SU-DHL-6 (cell line): Measurements from ENCODE around the gene NHS.

ENCODE experiments used
- H2AFZ ChIP-seq: fragments of 200-600 bp; sonication (generic); 2 replicates; pipeline ENCODE4 v1.6.1; 2014; ENCODE audit warnings: low read depth, mild to moderate bottlenecking, moderate library complexity, mixed read lengths, antibody characterized with exemption, low read length; ENCODE audit not compliant: severe bottlenecking
- H3F3A ChIP-seq: fragments of 200-600 bp; shearing (Covaris generic); 2 replicates; pipeline ENCODE4 v1.6.0; 2016; ENCODE audit warnings: antibody characterized with exemption, mild to moderate bottlenecking; ENCODE audit not compliant: insufficient read depth
- H3K27ac ChIP-seq: fragments of 200-600 bp; sonication (generic); 2 replicates; pipeline ENCODE4 v1.5.1; 2016; ENCODE audit warnings: low read depth, mild to moderate bottlenecking, low read length, moderate library complexity, mixed read lengths
- H3K27me3 ChIP-seq: fragments of 200-600 bp; sonication (generic), shearing (Covaris generic); 2 replicates; pipeline ENCODE4 v1.6.0; 2014; ENCODE audit warnings: mild to moderate bottlenecking, low read length
- H3K36me3 ChIP-seq: fragments of 200-600 bp; sonication (generic); 2 replicates; pipeline ENCODE4 v1.6.1; 2014; ENCODE audit warnings: mild to moderate bottlenecking, low read length, mixed read lengths
- H3K4me2 ChIP-seq: fragments of 300-600, 200-600 bp; shearing (Covaris generic), sonication (generic); 2 replicates; pipeline ENCODE4 v1.6.0; 2014; ENCODE audit warnings: low read length, low read depth, mild to moderate bottlenecking; ENCODE audit not compliant: poor library complexity, severe bottlenecking
- H3K4me3 ChIP-seq: fragments of 200-600 bp; sonication (generic); 2 replicates; pipeline ENCODE4 v1.5.1; 2014; ENCODE audit warnings: antibody characterized with exemption, low read length, mild to moderate bottlenecking, mixed read lengths; ENCODE audit not compliant: insufficient read depth, poor library complexity, severe bottlenecking
- H3K79me2 ChIP-seq: fragments of 200-600 bp; sonication (generic); 2 replicates; pipeline ENCODE4 v1.6.1; 2014; ENCODE audit warnings: mild to moderate bottlenecking, low read length, moderate library complexity; ENCODE audit not compliant: insufficient read depth
- H3K9ac ChIP-seq: fragments of 200-600 bp; sonication (generic); 2 replicates; pipeline ENCODE4 v1.7.0; 2014; ENCODE audit warnings: mild to moderate bottlenecking, low read length
- H3K9me2 ChIP-seq: fragments of 200-600 bp; sonication (generic); replicated peaks from 2 replicates; pipeline ENCODE4 v1.6.1; 2014; ENCODE audit warnings: low read length; ENCODE audit not compliant: insufficient read depth
- H3K9me3 ChIP-seq: fragments of 200-600 bp; sonication (generic); 2 replicates; pipeline ENCODE4 v1.6.1; 2014; ENCODE audit warnings: low read length, mixed read lengths; ENCODE audit not compliant: insufficient read depth
- H4K20me1 ChIP-seq: fragments of 200-600 bp; sonication (generic); 2 replicates; pipeline ENCODE4 v1.6.1; 2014; ENCODE audit warnings: low read depth, mild to moderate bottlenecking, antibody characterized with exemption, low read length, moderate library complexity, mixed read lengths
- CTCF ChIP-seq: fragments of 200-600 bp; sonication (generic); IDR thresholded peaks from one replicate; pipeline ENCODE4 v1.5.1; 2017; ENCODE audit warnings: antibody characterized with exemption, mild to moderate bottlenecking, low read length, moderate library complexity; ENCODE audit not compliant: insufficient read depth, poor library complexity, severe bottlenecking
- EZH2phosphoT487 ChIP-seq: fragments of 200-600 bp; sonication (generic), shearing (Covaris generic); conservative IDR thresholded peaks from 2 replicates; pipeline ENCODE4 v1.6.1; 2018; ENCODE audit warnings: mild to moderate bottlenecking, antibody characterized with exemption, low read length, moderate library complexity, mixed read lengths

NHS gene

GRCh38 chrX:17738737-17739535 lies 363.9 kb downstream of the NHS start:
- TF ChIP-seq EZH2phosphoT487 (no peak), CTCF (no peak)
- Histone ChIP-seq H3K27me3 (no peaks in the 10 kb centered on the region), H3K4me3 (no peak overlapping the region), H3K79me2 (no peaks in the 10 kb centered on the region), H3K36me3 (no peaks in the 10 kb centered on the region), H3K9me3 (no peaks in the 10 kb centered on the region), H3F3A (no peaks in the 10 kb centered on the region), H3K9me2 (no peaks in the 10 kb centered on the region), H3K9ac (no peak overlapping the region), H3K27ac (no peak overlapping the region), H2AFZ (no peak overlapping the region), H4K20me1 (no peaks in the 10 kb centered on the region), H3K4me2 (no peak overlapping the region)

GRCh38 chrX:17740137-17741122 lies 365.4 kb downstream of the NHS start:
- H3K4me2 ChIP-seq = no peak overlapping the region
- H3K27ac ChIP-seq = no peak overlapping the region
- no peak overlapping the region for H3K4me3 ChIP-seq

GRCh38 chrX:17741123-17741511 lies 366.1 kb downstream of the NHS start:
- Histone ChIP-seq H3K27ac (no peak overlapping the region), H3K4me2 (no peak overlapping the region), H3F3A (no peaks in the 10 kb centered on the region), H4K20me1 (no peaks in the 10 kb centered on the region), H3K9ac (no peak overlapping the region), H3K4me3 (no peak overlapping the region), H2AFZ (no peak overlapping the region), H3K9me2 (no peaks in the 10 kb centered on the region), H3K9me3 (no peaks in the 10 kb centered on the region), H3K79me2 (no peaks in the 10 kb centered on the region), H3K36me3 (no peaks in the 10 kb centered on the region), H3K27me3 (no peaks in the 10 kb centered on the region)
- TF ChIP-seq EZH2phosphoT487 (no peak), CTCF (no peak)

More at GRCh38 chrX:17740137-17741122, 365.4 kb downstream of the NHS start:
- Histone ChIP-seq H3K9me2 (no peaks in the 10 kb centered on the region), H3K9me3 (no peaks in the 10 kb centered on the region), H4K20me1 (no peaks in the 10 kb centered on the region), H3K79me2 (no peaks in the 10 kb centered on the region), H3K27me3 (no peaks in the 10 kb centered on the region), H3F3A (no peaks in the 10 kb centered on the region), H2AFZ (no peak overlapping the region), H3K36me3 (no peaks in the 10 kb centered on the region), H3K9ac (no peak overlapping the region)
- no peak for TF ChIP-seq CTCF
- TF ChIP-seq EZH2phosphoT487 = no peak
